Body of pancreas (tissue), 4 donors: ENCODE data around the gene ZSCAN31.

Source experiments
- CTCF ChIP-seq, 7 experiments: fragments of 450-650 bp in 4 of 7; fragments of 200-600 bp in 3 of 7; sonication (generic) in 3 of 7; IDR thresholded peaks; one replicate each; pipeline ENCODE4 v1.5.1; 2016 to 2019; ENCODE audit warnings: antibody characterized with exemption in 7 of 7
- POLR2A ChIP-seq, 3 donors: fragments of 450-650 bp; IDR thresholded peaks; one replicate each; pipeline ENCODE4 v1.6.1; 2016; ENCODE audit warnings: antibody characterized with exemption in 3 of 3, mild to moderate bottlenecking in 2 of 3

DNA sequence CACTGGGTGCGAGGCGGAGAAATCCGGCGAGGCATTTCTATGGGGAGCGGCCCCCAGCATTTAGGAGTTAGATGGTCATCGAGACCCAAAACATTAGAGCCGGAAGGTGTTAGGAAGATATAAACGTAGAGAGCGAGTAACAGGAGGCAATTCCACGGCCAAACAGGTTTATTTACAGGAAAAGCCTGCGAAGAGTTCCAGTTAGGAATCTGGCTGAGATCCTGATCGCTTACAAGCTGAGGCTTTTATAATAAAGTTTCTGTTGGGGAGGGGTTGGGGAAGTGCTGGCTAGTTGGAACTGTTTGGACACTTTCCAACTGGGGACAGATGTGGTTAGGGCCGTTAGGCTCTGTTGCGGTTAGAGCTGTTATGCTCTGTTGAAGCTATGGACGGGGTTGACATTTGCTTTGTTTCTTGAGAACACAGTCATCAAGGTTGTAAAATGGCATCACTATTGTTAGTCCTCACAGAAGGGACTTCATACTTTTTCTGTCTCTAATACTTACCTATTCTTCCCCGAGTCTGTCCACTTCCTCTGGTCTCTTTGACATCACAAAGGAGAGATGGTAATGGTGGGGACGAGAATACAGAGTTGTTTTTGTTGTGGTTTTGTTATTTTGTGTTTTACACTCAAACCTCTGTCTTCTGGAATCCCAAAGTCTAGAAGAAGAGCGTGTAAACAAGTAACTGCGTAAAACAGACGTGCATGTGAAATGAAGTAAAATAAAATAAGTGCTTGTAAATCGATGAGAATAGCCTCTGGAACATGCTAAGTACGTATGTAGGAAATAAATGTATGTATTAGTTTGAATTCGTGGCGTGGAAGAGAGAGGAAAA lies 554 bp upstream of the ZSCAN31 start:
- TF ChIP-seq CTCF (IDR thresholded peaks at IDR 0.05) (no peak), POLR2A (IDR thresholded peaks at IDR 0.05) (no peak)
